Superior temporal gyrus (tissue), 1 donor: ENCODE results near the gene MADCAM1.

Experiments
- DNase-seq: peaks from one replicate; pipeline ENCODE4 v3.0.0-alpha.2; 2016; ENCODE audit errors: extremely low spot score

Gene MADCAM1

GRCh38 chr19:532561-533363, 36.5 kb downstream of the MADCAM1 start:
- DNase-seq: peak; percentile 72

GRCh38 chr19:533364-534058, 37.2 kb downstream of the MADCAM1 start:
- DNase-seq: no peak

GRCh38 chr19:534088-534487, 37.8 kb downstream of the MADCAM1 start:
- DNase-seq: no peak

- no peak for DNase-seq
Observed at GRCh38 chr19:535017-535835, 38.9 kb downstream of the MADCAM1 start.

- no peak for DNase-seq
Observed at GRCh38 chr19:536031-536880, 40.0 kb downstream of the MADCAM1 start.

- no peak for DNase-seq
Observed at GRCh38 chr19:536881-537404, 40.7 kb downstream of the MADCAM1 start.

- no peak for DNase-seq
Observed at GRCh38 chr19:538641-539428, 42.5 kb downstream of the MADCAM1 start.

- DNase-seq: no peak
Observed at GRCh38 chr19:539429-540030, 43.2 kb downstream of the MADCAM1 start.

GRCh38 chr19:540867-541637, 44.8 kb downstream of the MADCAM1 start:
- no peak for DNase-seq

- DNase-seq: no peak
Observed at GRCh38 chr19:541699-542098, 45.4 kb downstream of the MADCAM1 start.

GRCh38 chr19:542173-542866, 46.0 kb downstream of the MADCAM1 start:
- DNase-seq: no peak

GRCh38 chr19:543910-544608, 47.8 kb downstream of the MADCAM1 start, which contains the start of gene GZMM:
Gene GZMM, plus strand, starts transcription at chr19:544053. Its CDS starts 19 bp downstream, at chr19:544072.
- no peak for DNase-seq

GRCh38 chr19:547117-547516, 50.8 kb downstream of the MADCAM1 start:
- DNase-seq: no peak

GRCh38 chr19:547836-548720, 51.8 kb downstream of the MADCAM1 start:
- no peak for DNase-seq

- DNase-seq: no peak
Observed at GRCh38 chr19:548886-549830, 52.9 kb downstream of the MADCAM1 start.

- no peak for DNase-seq
Observed at GRCh38 chr19:554817-555216, 58.5 kb downstream of the MADCAM1 start.
